IMR-90 (cell line): ENCODE results near the gene C12orf75. TPM values are rescaled to one million over a fixed set of nuclear protein-coding genes. Genes with fewer than 3 reads are reported as not detected.

Experiments
- ATAC-seq: fragments of 200-7000 bp; cut with Tn5 transposase; 2 replicates; pipeline ENCODE4 v1.9.1; 2020; ENCODE audit warnings: low read depth, mild to moderate bottlenecking, moderate library complexity
- BruUV-seq: library from RNA; stranded (reverse); fragments of 400-500 nt; replicated peaks from 2 replicates; lab custom pipeline; 2021; lab: Mats Ljungman, UMichigan
- CTCF ChIA-PET: fragments of 300-600 bp; formaldehyde crosslinking; extraction: SDS; loops from one replicate; lab custom pipeline; 2021; ENCODE audit warnings: antibody characterized with exemption; lab: Yijun Ruan, JAX
- POLR2A ChIA-PET: fragments of 300-600 bp; sonication (Branson Sonifier 250); formaldehyde crosslinking; loops from one replicate; lab custom pipeline; 2022; ENCODE audit warnings: antibody characterized with exemption; ENCODE audit not compliant: unreplicated experiment; lab: Charles Lee
- DNase-seq: peaks from one replicate; pipeline ENCODE4 v3.0.0; 2013
- H2AFZ ChIP-seq: replicated peaks from 2 replicates; pipeline ENCODE3; 2013; ENCODE audit warnings: low read length, mild to moderate bottlenecking; ENCODE audit not compliant: poor library complexity
- H2AK5ac ChIP-seq: 2 replicates; pipeline ENCODE4 v1.6.1; 2013; ENCODE audit warnings: low read depth, low read length, inconsistent platforms
- H2AK9ac ChIP-seq: replicated peaks from 2 replicates; pipeline ENCODE3; 2013; ENCODE audit warnings: mild to moderate bottlenecking, low read depth, low read length, moderate library complexity; ENCODE audit not compliant: poor library complexity
- H2BK120ac ChIP-seq: 2 replicates; pipeline ENCODE4 v1.6.1; 2013; ENCODE audit warnings: low read depth, low read length, inconsistent platforms
- H2BK15ac ChIP-seq: 3 replicates; pipeline ENCODE4 v1.6.1; 2013; ENCODE audit warnings: low read depth, low read length, inconsistent platforms
- H2BK20ac ChIP-seq: 2 replicates; pipeline ENCODE4 v1.6.1; 2013; ENCODE audit warnings: low read depth, mild to moderate bottlenecking, inconsistent platforms, low read length, moderate library complexity
- H2BK5ac ChIP-seq: 2 replicates; pipeline ENCODE4 v1.6.1; 2013; ENCODE audit warnings: mild to moderate bottlenecking, low read depth, low read length, inconsistent platforms; ENCODE audit not compliant: poor library complexity, severe bottlenecking
- H3K14ac ChIP-seq: replicated peaks from 2 replicates; pipeline ENCODE4 v1.6.1; 2013; ENCODE audit warnings: low read depth, low read length, inconsistent platforms
- H3K18ac ChIP-seq: 2 replicates; pipeline ENCODE4 v1.6.1; 2013; ENCODE audit warnings: low read depth, low read length, control low read depth
- H3K23ac ChIP-seq: 2 replicates; pipeline ENCODE4 v1.6.1; 2013; ENCODE audit warnings: low read depth, low read length, inconsistent platforms
- H3K27ac ChIP-seq: 2 replicates; pipeline ENCODE4 v1.5.1; 2013; ENCODE audit warnings: mild to moderate bottlenecking, control low read depth, low read length; ENCODE audit not compliant: insufficient read depth
- H3K27me3 ChIP-seq: 2 replicates; pipeline ENCODE4 v1.6.1; 2013; ENCODE audit warnings: low read length; ENCODE audit not compliant: control insufficient read depth, insufficient read depth
- H3K36me3 ChIP-seq: 2 replicates; pipeline ENCODE4 v1.6.1; 2013; ENCODE audit warnings: low read length, mixed read lengths; ENCODE audit not compliant: control insufficient read depth, insufficient read depth
- H3K4ac ChIP-seq: 2 replicates; pipeline ENCODE4 v1.6.1; 2013; ENCODE audit warnings: low read depth, low read length, inconsistent platforms
- H3K4me1 ChIP-seq: 2 replicates; pipeline ENCODE4 v1.6.1; 2013; ENCODE audit warnings: low read length, mixed read lengths; ENCODE audit not compliant: control insufficient read depth, insufficient read depth
- H3K4me2 ChIP-seq: 2 replicates; pipeline ENCODE4 v1.6.1; 2013; ENCODE audit warnings: low read depth, mild to moderate bottlenecking, control low read depth, low read length, moderate library complexity
- H3K4me3 ChIP-seq: 2 replicates; pipeline ENCODE4 v1.5.1; 2013; ENCODE audit warnings: low read depth, mild to moderate bottlenecking, control low read depth, low read length, moderate library complexity; ENCODE audit not compliant: insufficient read depth
- H3K56ac ChIP-seq: 2 replicates; pipeline ENCODE4 v1.6.1; 2013; ENCODE audit warnings: low read length, inconsistent platforms; ENCODE audit not compliant: insufficient read depth; ENCODE audit errors: extremely low read depth
- H3K79me1 ChIP-seq, 2 experiments: 2 replicates each; pipeline ENCODE4 v1.6.1; 2013; ENCODE audit warnings: low read length in 2 of 2, inconsistent platforms in 1 of 2, low read depth in 1 of 2
- H3K9ac ChIP-seq: 2 replicates; pipeline ENCODE4 v1.6.1; 2013; ENCODE audit warnings: low read depth, low read length, control low read depth
- H3K9me1 ChIP-seq: 2 replicates; pipeline ENCODE4 v1.6.1; 2013; ENCODE audit warnings: low read length, inconsistent platforms; ENCODE audit not compliant: insufficient read depth
- H3K9me3 ChIP-seq: 2 replicates; pipeline ENCODE4 v1.6.1; 2013; ENCODE audit warnings: low read length; ENCODE audit not compliant: control insufficient read depth, insufficient read depth
- H4K20me1 ChIP-seq: 2 replicates; pipeline ENCODE4 v1.6.1; 2013; ENCODE audit warnings: low read length, inconsistent platforms; ENCODE audit not compliant: insufficient read depth
- H4K5ac ChIP-seq: 2 replicates; pipeline ENCODE4 v1.6.1; 2013; ENCODE audit warnings: mild to moderate bottlenecking, low read depth, low read length, control low read depth
- H4K8ac ChIP-seq, 2 experiments: 2 replicates each; pipeline ENCODE4 v1.6.1; 2013; ENCODE audit warnings: low read depth in 2 of 2, low read length in 2 of 2, control low read depth in 1 of 2, inconsistent platforms in 1 of 2
- H4K91ac ChIP-seq: 2 replicates; pipeline ENCODE4 v1.6.1; 2013; ENCODE audit warnings: low read depth, low read length, inconsistent platforms; ENCODE audit not compliant: insufficient read depth
- BHLHE40 ChIP-seq: fragments of 150-350 bp; IDR thresholded peaks from 2 replicates; pipeline ENCODE4 v1.6.1; 2016; ENCODE audit warnings: mild to moderate bottlenecking, low read depth, low read length
- CEBPB ChIP-seq: IDR thresholded peaks from 2 replicates; pipeline ENCODE4 v1.6.1; 2012; ENCODE audit warnings: low read depth, low read length, improper control_type of control experiment
- CHD1 ChIP-seq: IDR thresholded peaks from 2 replicates; pipeline ENCODE4 v1.6.1; 2012; ENCODE audit warnings: low read depth, low read length, improper control_type of control experiment
- FOS ChIP-seq: fragments of 150-350 bp; IDR thresholded peaks from 2 replicates; pipeline ENCODE4 v1.6.1; 2016; ENCODE audit warnings: low read depth, low read length
- MAFK ChIP-seq: IDR thresholded peaks from 2 replicates; pipeline ENCODE4 v1.6.1; 2012; ENCODE audit warnings: low read depth, low read length, improper control_type of control experiment
- MAZ ChIP-seq: IDR thresholded peaks from 2 replicates; pipeline ENCODE4 v1.6.1; 2012; ENCODE audit warnings: low read depth, mild to moderate bottlenecking, low read length, improper control_type of control experiment, moderate library complexity, borderline replicate concordance
- MXI1 ChIP-seq: IDR thresholded peaks from 2 replicates; pipeline ENCODE4 v1.6.1; 2012; ENCODE audit warnings: low read depth, mild to moderate bottlenecking, low read length, moderate library complexity, borderline replicate concordance
- NFE2L2 ChIP-seq: fragments of 150-350 bp; IDR thresholded peaks from 2 replicates; pipeline ENCODE4 v1.6.1; 2016; ENCODE audit warnings: low read depth, mild to moderate bottlenecking, low read length
- POLR2A ChIP-seq: IDR thresholded peaks from 2 replicates; pipeline ENCODE4 v1.6.1; 2012; ENCODE audit warnings: mild to moderate bottlenecking, low read depth, low read length
- RAD21 ChIP-seq: IDR thresholded peaks from 2 replicates; pipeline ENCODE4 v1.6.1; 2012; ENCODE audit warnings: low read length, improper control_type of control experiment
- RCOR1 ChIP-seq: IDR thresholded peaks from 2 replicates; pipeline ENCODE4 v1.6.1; 2012; ENCODE audit warnings: mild to moderate bottlenecking, low read length, improper control_type of control experiment; ENCODE audit not compliant: insufficient replicate concordance
- RFX5 ChIP-seq: IDR thresholded peaks from 2 replicates; pipeline ENCODE4 v1.8.0; 2012; ENCODE audit warnings: low read depth, mild to moderate bottlenecking, low read length, moderate library complexity
- SMC3 ChIP-seq: fragments of 150-350 bp; IDR thresholded peaks from 2 replicates; pipeline ENCODE4 v1.6.1; 2016; ENCODE audit warnings: low read depth, mild to moderate bottlenecking, antibody characterized with exemption, low read length, moderate library complexity
- WGBS, 2 experiments: methylation state at CpG; one replicate each; pipeline versions ENCODE4 v1.1.5 to v1.1.7; 2013; ENCODE audit warnings: missing lambda C conversion rate in 2 of 2; ENCODE audit not compliant: insufficient read length in 1 of 2; ENCODE audit errors: extremely low coverage in 2 of 2; 5-methylcytosine and 5-hydroxymethylcytosine counted together
- dilution Hi-C: fragments of 300-500 bp; cut with HindIII; formaldehyde crosslinking; loops from one replicate; pipeline ENCODE4 v1.14.3; 2018; ENCODE audit warnings: low sequenced_read_pairs; ENCODE audit not compliant: unreplicated experiment
- in situ Hi-C: fragments of 300-500 bp; cut with MboI; formaldehyde crosslinking; loops from 3 replicates; pipeline ENCODE4 v1.14.3; 2019; ENCODE audit warnings: low sequenced_read_pairs, inconsistent platforms, mixed read lengths
- intact Hi-C: fragments of 100-400 bp; cut with micrococcal nuclease; formaldehyde crosslinking; loops from 2 replicates; pipeline ENCODE4 v1.10.0; 2022
- polyA plus RNA-seq, 3 experiments: library from polyadenylated mRNA; depleted of rRNA; stranded (reverse); fragments of >200 nt; gene quantifications; 2 replicates each; pipeline ENCODE4 v1.2.3, GENCODE V29; 2012; ENCODE audit warnings: low replicate concordance in 1 of 3
- total RNA-seq: library from RNA; depleted of rRNA; stranded (reverse); fragments of >200 nt; gene quantifications from 2 replicates; pipeline ENCODE4 v1.2.3, GENCODE V29; 2012
- TF ChIP-seq, protein P1 (sequence below): conservative IDR thresholded peaks from 2 replicates; pipeline ENCODE4 v1.5.1; 2012; ENCODE audit warnings: mild to moderate bottlenecking, low read depth, low read length, improper control_type of control experiment
- TF ChIP-seq, protein P2 (sequence below): fragments of 150-350 bp; IDR thresholded peaks from 2 replicates; pipeline ENCODE4 v1.6.1; 2016; ENCODE audit warnings: low read depth, mild to moderate bottlenecking, low read length, moderate library complexity, borderline replicate concordance
- TF ChIP-seq, protein P3 (sequence below): fragments of 150-350 bp; IDR thresholded peaks from 2 replicates; pipeline ENCODE4 v1.6.1; 2017; ENCODE audit warnings: mild to moderate bottlenecking, antibody characterized with exemption, low read length, low read depth

Gene C12orf75
- total and polyA plus RNA-seq, 2 of the 4 experiments (the other 2 are of a cell fraction), result 145 to 278 TPM

DNA sequence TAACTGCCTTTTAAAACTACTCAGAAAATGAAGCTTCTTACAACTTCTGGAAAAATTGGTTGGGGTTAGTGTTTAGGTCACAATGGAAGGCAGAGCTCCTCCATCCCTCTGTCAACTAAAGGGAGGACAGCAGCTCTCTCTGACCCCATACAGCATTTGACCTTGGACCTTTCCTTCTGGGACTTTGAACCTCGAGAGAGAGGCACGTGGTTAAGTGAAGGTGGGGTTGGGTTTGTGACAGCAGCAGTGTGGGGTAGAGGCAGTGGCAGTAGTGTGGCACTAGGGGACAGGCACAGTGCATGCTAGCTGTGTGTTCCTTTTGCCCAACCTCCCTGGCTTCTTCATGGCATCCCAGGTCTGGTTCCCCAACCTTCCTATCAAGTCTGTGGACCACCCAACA, 9.4 kb upstream of the C12orf75 start:
- Histone ChIP-seq H3K27me3 (no peaks in the 10 kb centered on the region), H3K9me3 (no peaks in the 10 kb centered on the region), H4K20me1 (no peaks in the 10 kb centered on the region), H3K14ac (peak overlapping the region; percentile 68; the same call in 1 of the 2 replicates), H2AFZ (peak overlapping the region; percentile 16), H3K18ac (no peak overlapping the region), H4K91ac (peak overlapping the region; percentile 79), H3K4me1 (peaks cover 11% of the 10 kb centered on the region), H2AK9ac (peak overlapping the region; percentile 66), H3K4me2 (no peak overlapping the region), H2BK120ac (peak overlapping the region; percentile 53), H2BK5ac (peak overlapping the region; percentile 7), H3K27ac (no peak overlapping the region), H3K9ac (no peak overlapping the region), H2BK20ac (peak overlapping the region; percentile 68), H4K8ac (peak overlapping the region in 1 of 2 experiments; percentile 57; a peak in 2 of 4 replicates), H3K9me1 (peaks cover 22% of the 10 kb centered on the region), H2BK15ac (peak overlapping the region; percentile 65; the same call in 1 of the 3 replicates), H3K4me3 (no peak overlapping the region), H3K23ac (peak overlapping the region; percentile 59; the same call in 1 of the 2 replicates), H4K5ac (peak overlapping the region; percentile 35; the same call in 1 of the 2 replicates), H3K56ac (no peak overlapping the region), H3K4ac (peak overlapping the region; percentile 62), H3K79me1 (peaks cover 0 to 40% of the 10 kb centered on the region in 2 experiments; a peak in 3 of 4 replicates), H2AK5ac (peak overlapping the region; percentile 78), H3K36me3 (no peaks in the 10 kb centered on the region)
- in situ Hi-C loops (no loop called here), intact Hi-C loops (no loop called here), dilution Hi-C loops (no loop called here)
- ChIA-PET CTCF (no interaction called here), POLR2A (no interaction called here)
- ATAC-seq, result no peak
- BruUV-seq, result no TSS peak
- TF ChIP-seq NFE2L2 (no peak), FOS (no peak), MAZ (no peak), MAFK (no peak), RFX5 (no peak), BHLHE40 (no peak), CHD1 (no peak), SMC3 (no peak), CEBPB (no peak), POLR2A (no peak), MXI1 (no peak), RCOR1 (no peak), RAD21 (no peak)
- TF ChIP-seq, protein P1, sequence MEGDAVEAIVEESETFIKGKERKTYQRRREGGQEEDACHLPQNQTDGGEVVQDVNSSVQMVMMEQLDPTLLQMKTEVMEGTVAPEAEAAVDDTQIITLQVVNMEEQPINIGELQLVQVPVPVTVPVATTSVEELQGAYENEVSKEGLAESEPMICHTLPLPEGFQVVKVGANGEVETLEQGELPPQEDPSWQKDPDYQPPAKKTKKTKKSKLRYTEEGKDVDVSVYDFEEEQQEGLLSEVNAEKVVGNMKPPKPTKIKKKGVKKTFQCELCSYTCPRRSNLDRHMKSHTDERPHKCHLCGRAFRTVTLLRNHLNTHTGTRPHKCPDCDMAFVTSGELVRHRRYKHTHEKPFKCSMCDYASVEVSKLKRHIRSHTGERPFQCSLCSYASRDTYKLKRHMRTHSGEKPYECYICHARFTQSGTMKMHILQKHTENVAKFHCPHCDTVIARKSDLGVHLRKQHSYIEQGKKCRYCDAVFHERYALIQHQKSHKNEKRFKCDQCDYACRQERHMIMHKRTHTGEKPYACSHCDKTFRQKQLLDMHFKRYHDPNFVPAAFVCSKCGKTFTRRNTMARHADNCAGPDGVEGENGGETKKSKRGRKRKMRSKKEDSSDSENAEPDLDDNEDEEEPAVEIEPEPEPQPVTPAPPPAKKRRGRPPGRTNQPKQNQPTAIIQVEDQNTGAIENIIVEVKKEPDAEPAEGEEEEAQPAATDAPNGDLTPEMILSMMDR, result no peak
- TF ChIP-seq, protein P2, sequence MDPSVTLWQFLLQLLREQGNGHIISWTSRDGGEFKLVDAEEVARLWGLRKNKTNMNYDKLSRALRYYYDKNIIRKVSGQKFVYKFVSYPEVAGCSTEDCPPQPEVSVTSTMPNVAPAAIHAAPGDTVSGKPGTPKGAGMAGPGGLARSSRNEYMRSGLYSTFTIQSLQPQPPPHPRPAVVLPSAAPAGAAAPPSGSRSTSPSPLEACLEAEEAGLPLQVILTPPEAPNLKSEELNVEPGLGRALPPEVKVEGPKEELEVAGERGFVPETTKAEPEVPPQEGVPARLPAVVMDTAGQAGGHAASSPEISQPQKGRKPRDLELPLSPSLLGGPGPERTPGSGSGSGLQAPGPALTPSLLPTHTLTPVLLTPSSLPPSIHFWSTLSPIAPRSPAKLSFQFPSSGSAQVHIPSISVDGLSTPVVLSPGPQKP, result no peak
- TF ChIP-seq, protein P3, sequence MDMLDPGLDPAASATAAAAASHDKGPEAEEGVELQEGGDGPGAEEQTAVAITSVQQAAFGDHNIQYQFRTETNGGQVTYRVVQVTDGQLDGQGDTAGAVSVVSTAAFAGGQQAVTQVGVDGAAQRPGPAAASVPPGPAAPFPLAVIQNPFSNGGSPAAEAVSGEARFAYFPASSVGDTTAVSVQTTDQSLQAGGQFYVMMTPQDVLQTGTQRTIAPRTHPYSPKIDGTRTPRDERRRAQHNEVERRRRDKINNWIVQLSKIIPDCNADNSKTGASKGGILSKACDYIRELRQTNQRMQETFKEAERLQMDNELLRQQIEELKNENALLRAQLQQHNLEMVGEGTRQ, result no peak
- WGBS, 2 experiments, result no CpG with 5 or more reads among the region's 2 CpGs
- DNase-seq, result no peak
